RKO (cell line): ENCODE results near the gene CD1B.
"Not testable (repeated sequence)": the region's sequence is repeated elsewhere in the genome, so short reads cannot be mapped to it uniquely, and the experiment has no call there.

Source experiments
- DNase-seq: peaks from one replicate; pipeline ENCODE4 v3.0.0-alpha.2; 2016; ENCODE audit warnings: low spot score

The CD1B gene

DNA sequence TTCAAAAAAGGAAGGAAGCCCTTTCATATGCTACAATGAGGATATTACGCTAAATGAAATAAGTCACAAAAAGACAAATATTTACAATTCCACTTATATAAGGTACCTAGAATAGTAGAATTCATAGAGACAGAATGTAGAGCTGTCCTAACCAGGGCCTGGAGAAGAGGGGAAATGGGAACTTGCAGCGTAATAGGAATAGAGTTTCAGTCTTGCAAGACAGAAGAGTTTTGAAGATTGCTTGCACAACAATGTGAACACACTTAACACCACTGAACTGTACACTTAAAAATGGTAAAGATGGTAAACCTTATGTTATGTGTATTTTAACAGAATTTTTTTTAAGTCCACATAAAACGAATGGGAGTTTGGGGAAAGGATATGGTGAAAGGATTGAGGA, 2.9 kb downstream of the CD1B start:
- no peak for DNase-seq

DNA sequence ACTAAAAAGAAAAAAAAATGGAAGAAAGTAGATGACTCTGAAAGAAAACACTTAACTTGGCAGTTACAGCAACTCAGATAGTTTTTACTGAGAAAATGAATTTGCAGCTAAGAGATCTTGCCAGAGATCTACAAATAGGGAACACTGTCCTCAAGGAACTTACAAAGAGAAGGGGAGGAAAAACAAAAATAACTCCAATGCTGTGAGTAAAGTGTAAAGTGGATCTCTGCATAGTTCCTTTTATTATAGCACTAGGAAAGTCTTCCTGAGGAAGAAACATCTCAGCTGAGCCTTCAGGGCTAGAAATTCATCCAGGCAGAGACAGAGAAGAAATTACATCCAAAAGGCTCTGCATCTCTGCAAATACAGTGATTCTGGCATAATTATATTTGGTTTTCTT, 3.9 kb downstream of the CD1B start:
- DNase-seq = no peak

DNA sequence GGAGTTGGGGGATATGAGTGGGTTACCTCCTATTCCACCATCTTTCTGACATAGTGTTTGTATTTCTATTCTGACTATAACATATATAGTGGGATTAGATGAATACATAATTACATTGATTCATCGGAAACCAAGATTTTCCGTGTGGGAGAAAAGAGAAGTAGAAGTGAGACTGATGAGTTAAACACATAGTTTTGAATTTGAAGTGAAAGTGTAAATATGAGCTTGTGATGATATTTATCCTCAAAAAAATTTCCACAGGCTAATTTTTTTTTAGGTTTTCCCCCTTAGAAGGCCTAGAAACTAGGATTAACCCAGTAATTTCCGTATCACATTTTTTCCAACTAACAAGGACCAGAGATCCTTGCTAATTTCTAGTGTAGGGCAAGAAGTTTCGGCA, 6.9 kb downstream of the CD1B start:
- no peak for DNase-seq

DNA sequence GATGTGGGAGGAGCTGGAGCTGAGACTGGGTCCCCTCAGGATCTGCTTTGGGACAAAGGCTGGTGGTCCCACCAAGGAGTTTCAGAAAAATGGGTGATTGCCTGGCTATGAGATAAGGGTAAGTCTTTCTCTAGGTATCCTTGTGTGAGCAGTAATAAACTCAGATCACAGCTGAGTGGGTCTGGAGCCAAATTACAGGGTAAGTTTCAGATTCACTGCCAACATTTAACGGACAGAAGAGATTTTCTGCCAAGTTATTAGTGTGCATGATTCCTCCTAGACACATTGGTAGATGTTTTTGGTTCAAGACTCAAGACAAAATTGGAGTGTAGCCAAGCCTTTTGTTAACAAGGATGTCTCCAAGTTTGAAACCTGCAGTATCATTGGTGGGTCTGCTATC, 7.5 kb downstream of the CD1B start:
- DNase-seq = no peak

DNA sequence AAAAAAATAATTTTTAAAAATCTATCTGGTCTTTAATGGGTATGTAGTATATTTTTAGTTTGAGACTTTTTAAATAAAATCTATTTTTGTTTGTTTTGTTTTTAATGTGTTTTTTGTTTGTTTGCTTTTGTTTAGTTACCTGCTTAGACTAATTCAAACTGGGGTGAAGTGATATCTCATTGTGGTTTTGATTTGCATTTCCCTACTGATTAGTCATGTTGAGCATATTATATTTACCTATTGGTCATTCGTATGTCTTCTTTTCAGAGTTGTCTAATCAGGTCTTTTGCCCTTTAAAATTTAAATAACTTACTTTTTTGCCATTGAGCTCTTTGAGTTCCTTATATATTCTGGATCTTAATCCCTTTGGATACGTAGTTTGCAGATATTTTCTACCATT, 20.3 kb downstream of the CD1B start:
- no peak for DNase-seq

DNA sequence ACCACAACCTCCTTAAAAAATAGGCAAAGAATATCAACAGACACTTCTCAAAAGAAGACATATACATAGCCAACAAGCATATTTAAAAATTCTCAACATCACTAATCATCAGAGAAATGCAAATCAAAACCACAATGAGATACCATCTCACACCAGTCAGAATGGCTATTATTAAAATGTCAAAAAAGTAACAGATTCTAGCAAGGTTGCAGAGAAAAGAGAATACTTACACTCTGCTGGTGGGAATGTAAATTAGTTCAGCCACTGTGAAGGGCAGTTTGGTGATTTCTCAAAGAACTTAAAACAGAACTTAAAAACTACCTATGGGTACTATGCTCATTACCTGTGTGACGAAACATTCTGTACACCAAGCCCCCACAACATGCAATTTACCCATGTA, 20.7 kb downstream of the CD1B start:
- no peak for DNase-seq

DNA sequence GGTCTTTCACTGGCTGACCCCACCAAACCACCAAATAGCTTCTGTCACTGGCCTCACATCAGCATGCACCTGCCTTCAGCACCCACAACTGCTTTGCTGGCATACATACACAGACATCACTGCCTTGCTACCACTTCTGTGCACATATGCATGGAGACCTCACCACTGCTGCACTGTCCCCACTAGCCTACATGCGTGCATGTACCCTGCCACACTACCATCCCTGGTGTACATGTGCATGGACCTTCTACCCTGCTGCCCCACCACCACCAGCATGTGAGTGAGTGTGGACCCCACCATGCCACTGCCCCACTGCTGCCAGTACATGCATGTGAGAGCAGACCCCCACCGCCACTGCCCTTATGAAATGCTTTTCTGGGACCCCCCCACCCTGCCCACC, 35.5 kb downstream of the CD1B start:
- DNase-seq = no peak

DNA sequence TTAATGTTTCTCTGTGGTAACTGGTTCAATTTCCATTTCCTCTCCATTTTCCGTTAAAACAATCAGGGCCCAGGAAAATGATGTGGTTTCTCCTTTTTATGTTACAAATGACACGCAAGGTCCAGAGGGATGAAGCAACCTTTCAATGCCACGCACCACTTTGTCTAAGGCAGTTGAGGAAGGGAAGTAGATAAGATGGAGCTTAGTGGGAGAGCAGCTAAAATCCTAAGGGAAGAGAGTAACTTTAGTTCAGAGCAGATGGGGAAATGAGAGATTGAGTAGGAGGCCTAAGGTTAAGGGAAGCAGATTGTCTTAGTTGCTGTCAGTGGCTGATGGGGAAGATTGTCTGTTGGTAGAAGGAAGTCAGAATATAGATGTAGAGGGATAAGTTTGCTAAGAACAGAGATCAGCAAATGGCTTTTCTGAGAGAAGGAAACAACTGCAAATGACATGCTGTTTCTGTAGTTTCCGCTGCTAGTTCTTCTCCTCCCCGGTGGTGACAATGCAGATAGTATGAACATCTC, 40.9 kb downstream of the CD1B start:
- DNase-seq = no peak

DNA sequence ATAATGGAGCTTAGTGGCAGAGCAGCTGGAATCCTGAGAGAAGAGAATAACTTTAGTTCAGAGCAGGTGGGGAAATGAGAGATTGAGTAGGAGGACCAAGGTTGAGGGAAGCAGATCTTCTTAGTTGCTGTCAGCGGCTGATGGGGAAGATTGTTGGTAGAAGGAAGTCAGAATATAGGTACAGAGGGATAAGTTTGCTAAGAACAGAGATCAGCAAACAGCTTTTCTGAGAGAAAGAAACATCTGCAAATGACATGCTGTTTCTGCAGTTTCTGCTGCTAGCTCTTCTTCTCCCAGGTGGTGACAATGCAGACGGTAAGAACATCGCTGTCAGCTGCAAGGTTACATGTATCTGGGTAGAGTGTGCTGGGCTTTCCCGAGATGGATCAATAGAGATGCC, 41.5 kb downstream of the CD1B start, which contains the start of gene CD1C:
TSS of gene CD1C (plus strand) at position 113 of the 400 bp plus-strand sequence. CDS start at position 255, 142 bp downstream.
- no peak for DNase-seq

DNA sequence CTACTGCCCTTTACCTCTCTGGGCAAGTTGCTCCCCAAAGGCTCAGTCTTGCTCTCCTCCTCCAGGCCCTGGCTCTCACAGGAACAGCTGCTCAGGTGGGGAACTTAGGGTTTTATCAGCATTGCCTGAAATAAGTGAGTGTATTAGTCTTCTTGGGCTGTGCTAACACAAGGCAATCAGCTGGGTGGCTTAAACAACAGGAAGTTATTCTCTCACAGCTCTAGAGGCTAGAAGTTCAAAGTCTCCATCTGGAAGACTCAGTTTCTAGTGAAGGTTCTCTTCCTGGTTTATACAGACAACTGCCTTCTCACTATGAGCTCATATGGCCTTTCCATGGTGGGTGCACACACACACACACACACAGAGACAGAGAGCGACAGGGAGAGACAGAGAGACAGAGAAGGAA, 44.4 kb downstream of the CD1B start:
- no peak for DNase-seq

DNA sequence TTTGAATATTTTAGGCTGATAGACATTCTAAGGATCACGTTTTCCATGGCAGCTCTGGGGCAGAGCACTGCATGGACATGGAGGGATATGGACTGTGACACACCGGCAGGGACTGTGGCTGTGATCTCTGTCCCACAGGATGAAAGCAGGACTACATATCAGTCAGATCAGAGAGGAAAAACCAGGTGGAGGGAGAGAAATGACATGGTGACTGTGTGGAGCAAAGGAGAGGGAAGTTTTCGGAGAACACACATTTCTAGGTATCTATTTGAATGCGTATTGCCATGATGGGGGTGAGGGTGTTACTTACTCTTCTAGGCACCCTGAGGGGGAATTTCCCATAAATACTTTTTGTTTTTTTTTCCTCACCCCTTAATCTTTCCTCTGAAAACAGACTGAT, 44.8 kb downstream of the CD1B start:
- DNase-seq = no peak

DNA sequence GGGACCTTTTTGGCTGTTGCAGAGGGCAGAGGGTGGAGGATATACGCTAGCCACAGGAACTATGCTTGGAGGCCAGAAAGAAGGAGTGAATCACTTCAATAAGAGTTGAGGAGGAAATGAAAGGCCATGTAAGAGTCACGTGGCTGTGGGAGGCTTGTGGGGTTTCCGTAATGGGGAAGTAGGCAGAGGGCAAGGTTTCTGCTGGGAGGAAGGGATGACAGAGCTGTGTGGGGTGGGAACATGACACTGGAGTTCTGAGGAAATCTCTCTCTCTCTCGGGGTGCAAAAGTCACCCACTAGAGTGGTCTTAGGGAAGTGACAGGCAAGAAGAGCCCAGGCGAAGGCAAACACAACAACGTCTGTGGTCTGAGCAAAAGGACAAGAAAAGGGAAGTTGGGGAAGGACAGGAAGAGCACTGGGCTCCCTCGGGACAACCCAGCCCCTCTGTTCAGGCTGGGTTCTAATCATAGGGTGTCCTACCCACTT, 45.5 kb downstream of the CD1B start:
- DNase-seq = no peak

DNA sequence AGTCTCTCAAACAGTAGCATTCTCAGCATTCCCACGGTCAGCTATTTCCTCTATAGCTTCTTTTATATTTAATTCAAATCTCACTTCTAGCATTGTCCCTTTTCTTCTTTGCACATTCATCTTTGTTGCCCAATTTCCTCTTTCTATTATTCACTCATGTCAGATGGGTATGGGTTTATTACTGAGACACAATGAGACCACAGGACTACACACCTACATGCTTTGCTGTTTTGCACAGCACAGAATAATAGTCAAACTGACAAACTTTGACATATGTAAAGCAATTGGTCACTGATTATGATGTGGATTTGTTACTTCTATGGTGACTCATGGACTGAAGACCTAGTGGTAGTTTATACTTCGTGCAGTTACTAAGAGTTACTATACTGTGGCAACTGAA, 47.4 kb downstream of the CD1B start:
- peak; percentile 35 for DNase-seq

DNA sequence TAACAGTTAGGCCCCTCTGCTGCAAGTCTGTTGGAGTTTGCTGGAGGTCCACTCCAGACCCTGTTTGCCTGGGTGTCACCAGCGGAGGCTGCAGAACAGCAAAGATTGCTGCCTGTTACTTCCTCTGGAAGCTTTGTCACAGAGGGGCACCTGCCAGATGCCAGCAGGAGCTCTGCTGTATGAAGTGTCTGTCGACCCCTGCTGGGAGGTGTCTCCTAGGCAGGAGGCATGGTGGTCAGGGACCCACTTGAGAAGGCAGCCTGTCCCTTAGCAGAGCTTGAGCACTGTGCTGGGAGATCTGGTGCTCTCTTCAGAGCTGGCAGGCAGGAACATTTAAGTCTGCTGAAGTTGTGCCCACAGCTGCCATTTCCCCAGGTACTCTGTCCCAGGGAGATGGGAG, 48.9 kb downstream of the CD1B start:
- DNase-seq = not testable (repeated sequence)
